ENCODE data around the gene CLEC2B. TPM values are rescaled to one million over a fixed set of nuclear protein-coding genes. Genes with fewer than 3 reads are reported as not detected.

CLEC2B gene
- total RNA-seq, 1 experiment from 2014 or later, result not detected

GRCh38 chr12:9895215-9895971, 26.2 kb upstream of the CLEC2B start:
- peaks cover 11 to 16% of the 10 kb centered on the region in 2 experiments for H3K4me1 Mint-ChIP-seq
- no peaks in the 10 kb centered on the region for H3K79me1 ChIP-seq (ENCODE audit: insufficient read depth, low read depth, low read length, poor library complexity, severe bottlenecking)
- no peaks in the 10 kb centered on the region for H4K20me1 ChIP-seq (ENCODE audit: control insufficient read depth, insufficient read depth, insufficient read length)
- no peak overlapping the region for H4K8ac ChIP-seq (replicated peaks; ENCODE audit: insufficient read length, low read depth, low read length)
- H3K4me2 ChIP-seq (ENCODE audit: insufficient read depth, insufficient read length, low read length), result no peak overlapping the region
- H3K27ac ChIP-seq (ENCODE audit: insufficient read length, low read depth, low read length), result no peak overlapping the region
- H3K27me3 ChIP-seq (ENCODE audit: insufficient read depth, low read length), result no peaks in the 10 kb centered on the region
- no peak for DNase-seq
- no peak overlapping the region for H4K91ac ChIP-seq (ENCODE audit: insufficient read length, low read depth, low read length)
- H3K4me1 ChIP-seq (ENCODE audit: insufficient read depth, low read length), result no peaks in the 10 kb centered on the region
- no peak overlapping the region for H2BK20ac ChIP-seq (ENCODE audit: low read depth, low read length, poor library complexity, severe bottlenecking)
- H2AFZ ChIP-seq (ENCODE audit: low read length), result no peak overlapping the region
- H3K9me3 Mint-ChIP-seq, result no peaks in the 10 kb centered on the region; a peak in 2 of 5 replicates
- H3K56ac ChIP-seq (ENCODE audit: insufficient read length, low read depth, low read length), result no peak overlapping the region
- no peak overlapping the region for H3K18ac ChIP-seq (ENCODE audit: insufficient read length, low read depth, low read length)
- H2BK5ac ChIP-seq (ENCODE audit: insufficient read length, low read length), result no peak overlapping the region
- H3T11ph ChIP-seq (ENCODE audit: low read length), result no peak overlapping the region
- H3K4me3 Mint-ChIP-seq, result no peak overlapping the region
- H3K23me2 ChIP-seq (ENCODE audit: insufficient read length, low read depth, low read length, poor library complexity, severe bottlenecking), result no peaks in the 10 kb centered on the region
- no peak overlapping the region for H2AK5ac ChIP-seq (ENCODE audit: insufficient read length, low read length)
- H2BK15ac ChIP-seq (ENCODE audit: low read depth, low read length), result no peak overlapping the region
- H3K9ac ChIP-seq (ENCODE audit: extremely low read depth, insufficient read length, low read length), result no peak overlapping the region
- H2BK120ac ChIP-seq (ENCODE audit: low read depth, low read length, poor library complexity, severe bottlenecking), result no peak overlapping the region
- TF ChIP-seq, protein P1, sequence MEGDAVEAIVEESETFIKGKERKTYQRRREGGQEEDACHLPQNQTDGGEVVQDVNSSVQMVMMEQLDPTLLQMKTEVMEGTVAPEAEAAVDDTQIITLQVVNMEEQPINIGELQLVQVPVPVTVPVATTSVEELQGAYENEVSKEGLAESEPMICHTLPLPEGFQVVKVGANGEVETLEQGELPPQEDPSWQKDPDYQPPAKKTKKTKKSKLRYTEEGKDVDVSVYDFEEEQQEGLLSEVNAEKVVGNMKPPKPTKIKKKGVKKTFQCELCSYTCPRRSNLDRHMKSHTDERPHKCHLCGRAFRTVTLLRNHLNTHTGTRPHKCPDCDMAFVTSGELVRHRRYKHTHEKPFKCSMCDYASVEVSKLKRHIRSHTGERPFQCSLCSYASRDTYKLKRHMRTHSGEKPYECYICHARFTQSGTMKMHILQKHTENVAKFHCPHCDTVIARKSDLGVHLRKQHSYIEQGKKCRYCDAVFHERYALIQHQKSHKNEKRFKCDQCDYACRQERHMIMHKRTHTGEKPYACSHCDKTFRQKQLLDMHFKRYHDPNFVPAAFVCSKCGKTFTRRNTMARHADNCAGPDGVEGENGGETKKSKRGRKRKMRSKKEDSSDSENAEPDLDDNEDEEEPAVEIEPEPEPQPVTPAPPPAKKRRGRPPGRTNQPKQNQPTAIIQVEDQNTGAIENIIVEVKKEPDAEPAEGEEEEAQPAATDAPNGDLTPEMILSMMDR (conservative IDR thresholded peaks at IDR 0.05), result no peak
- H4K5ac ChIP-seq (ENCODE audit: insufficient read length, low read depth, low read length), result no peak overlapping the region
- H3K79me2 ChIP-seq (ENCODE audit: insufficient read depth, low read length), result no peaks in the 10 kb centered on the region
- H3K14ac ChIP-seq (ENCODE audit: insufficient read depth, low read length), result no peak overlapping the region
- H3K36me3 Mint-ChIP-seq (ENCODE audit: insufficient read depth in 1 of 3, low read depth in 3 of 3), result peaks cover 0 to 5% (median 0%) of the 10 kb centered on the region in 3 experiments; a peak in 2 of 7 replicates
- H3K23ac ChIP-seq (ENCODE audit: insufficient read length, low read depth, low read length), result no peak overlapping the region
- no peak overlapping the region for H3K27ac Mint-ChIP-seq
- no CpG with 5 or more reads among the region's 6 CpGs for WGBS (ENCODE audit: extremely low coverage, insufficient read length, low lambda C conversion rate)
- H3K9me3 ChIP-seq (ENCODE audit: control insufficient read depth, low read depth, low read length), result no peaks in the 10 kb centered on the region
- no peak overlapping the region for H3K4ac ChIP-seq (ENCODE audit: low read depth, low read length)
- H3K27me3 Mint-ChIP-seq (ENCODE audit: low read depth), result no peaks in the 10 kb centered on the region
- no peak overlapping the region for H2BK12ac ChIP-seq (ENCODE audit: insufficient read length, low read depth, low read length)

Data from H9 (cell line).